H1 (cell line): Measurements from ENCODE around the gene CDKN3. TPM values are rescaled to one million over a fixed set of nuclear protein-coding genes. Genes with fewer than 3 reads are reported as not detected.

ENCODE experiments used
- CTCF ChIA-PET: fragments of 300-600 bp; sonication (Branson Sonifier 250); formaldehyde crosslinking; loops from one replicate; lab custom pipeline; 2021; ENCODE audit not compliant: partially characterized antibody; lab: Charles Lee
- POLR2A ChIA-PET: fragments of 300-600 bp; sonication (Branson Sonifier 250); formaldehyde crosslinking; loops from one replicate; lab custom pipeline; 2021; ENCODE audit warnings: inconsistent platforms; ENCODE audit not compliant: partially characterized antibody; lab: Charles Lee
- DNase-seq, 2 experiments: peaks; one replicate each; pipeline versions ENCODE4 v3.0.0 to v3.0.0-alpha.2; 2010 to 2022; ENCODE audit warnings: low spot score in 2 of 2, low read depth in 1 of 2, mixed read lengths in 1 of 2
- FAIRE-seq: peaks from 2 replicates; lab custom pipeline; 2011; peaks lifted over from hg19 to GRCh38; lab: Jason Lieb, UNC
- H2AFZ ChIP-seq: 2 replicates; pipeline ENCODE4 v1.8.1; 2012; ENCODE audit warnings: low read length, inconsistent platforms
- H2AK5ac ChIP-seq: 2 replicates; pipeline ENCODE4 v1.6.1; 2013; ENCODE audit warnings: low read depth, low read length
- H2BK120ac ChIP-seq: replicated peaks from 2 replicates; pipeline ENCODE3; 2013; ENCODE audit warnings: low read depth, low read length, inconsistent platforms
- H2BK12ac ChIP-seq: 2 replicates; pipeline ENCODE4 v1.6.1; 2013; ENCODE audit warnings: low read depth, low read length
- H2BK15ac ChIP-seq: 2 replicates; pipeline ENCODE4 v1.6.1; 2013; ENCODE audit warnings: low read length
- H2BK20ac ChIP-seq: 2 replicates; pipeline ENCODE4 v1.6.1; 2013; ENCODE audit warnings: low read length
- H2BK5ac ChIP-seq: 2 replicates; pipeline ENCODE4 v1.6.1; 2013; ENCODE audit warnings: low read depth, low read length
- H3K14ac ChIP-seq: 2 replicates; pipeline ENCODE4 v1.6.1; 2013; ENCODE audit warnings: inconsistent platforms; ENCODE audit not compliant: insufficient read length
- H3K18ac ChIP-seq: 2 replicates; pipeline ENCODE4 v1.6.1; 2013; ENCODE audit warnings: low read length; ENCODE audit errors: extremely low read depth
- H3K23ac ChIP-seq: 2 replicates; pipeline ENCODE4 v1.6.1; 2013; ENCODE audit warnings: inconsistent platforms; ENCODE audit not compliant: insufficient read length
- H3K23me2 ChIP-seq: 2 replicates; pipeline ENCODE4 v1.6.1; 2013; ENCODE audit warnings: low read depth, low read length
- H3K27ac ChIP-seq: 2 replicates; pipeline ENCODE4 v1.6.1; 2011; ENCODE audit warnings: low read depth, low read length, inconsistent platforms
- H3K27me3 ChIP-seq, 4 experiments: replicated peaks in 1 of 4; 1 replicate in 1 of 4; 2 replicates in 3 of 4; pipeline versions ENCODE4 v1.6.1 to v1.8.1; 2011 to 2013; ENCODE audit warnings: low read length in 3 of 4, mild to moderate bottlenecking in 3 of 4, inconsistent platforms in 2 of 4, mixed read lengths in 2 of 4, moderate library complexity in 1 of 4; ENCODE audit not compliant: control insufficient read depth in 3 of 4, insufficient read depth in 3 of 4; ENCODE audit errors: extremely low read depth in 1 of 4
- H3K36me3 ChIP-seq, 4 experiments: 2 replicates each; pipeline versions ENCODE4 v1.6.1 to v1.8.1; 2011 to 2013; ENCODE audit warnings: mild to moderate bottlenecking in 4 of 4, low read length in 3 of 4, moderate library complexity in 2 of 4, control low read depth in 1 of 4, inconsistent platforms in 1 of 4; ENCODE audit not compliant: insufficient read depth in 4 of 4, control insufficient read depth in 2 of 4
- H3K4ac ChIP-seq: replicated peaks from 2 replicates; pipeline ENCODE3; 2013; ENCODE audit warnings: low read length, low read depth, mixed read lengths, inconsistent platforms; ENCODE audit not compliant: insufficient read length
- H3K4me1 ChIP-seq, 4 experiments: replicated peaks in 1 of 4; 1 replicate in 1 of 4; 2 replicates in 3 of 4; pipeline versions ENCODE4 v1.6.1 to v1.8.1; 2011 to 2013; ENCODE audit warnings: low read length in 3 of 4, inconsistent platforms in 2 of 4, mixed read lengths in 1 of 4; ENCODE audit not compliant: insufficient read depth in 4 of 4, control insufficient read depth in 3 of 4
- H3K4me2 ChIP-seq, 2 experiments: 2 replicates each; pipeline versions ENCODE4 v1.6.1 to v1.8.1; 2011 to 2013; ENCODE audit warnings: low read depth in 2 of 2, low read length in 2 of 2, control low read depth in 1 of 2, inconsistent platforms in 1 of 2, mild to moderate bottlenecking in 1 of 2; ENCODE audit not compliant: insufficient read depth in 1 of 2
- H3K4me3 ChIP-seq, 4 experiments: fragments of 200-600, 300-600 bp in 1 of 4; sonication (generic), shearing (Covaris generic), sonication (Bioruptor Twin) in 1 of 4; 2 replicates each; pipeline versions ENCODE4 v1.5.1 to v1.8.1; 2011 to 2016; ENCODE audit warnings: low read length in 4 of 4, low read depth in 3 of 4, control low read depth in 2 of 4, inconsistent platforms in 2 of 4, mild to moderate bottlenecking in 2 of 4, mixed read lengths in 1 of 4, moderate library complexity in 1 of 4; ENCODE audit not compliant: insufficient read depth in 2 of 4; ENCODE audit errors: extremely low read depth in 1 of 4
- H3K56ac ChIP-seq: replicated peaks from 2 replicates; pipeline ENCODE3; 2013; ENCODE audit warnings: low read depth, mild to moderate bottlenecking, mixed read lengths, low read length, inconsistent platforms; ENCODE audit not compliant: insufficient read length
- H3K79me1 ChIP-seq: 2 replicates; pipeline ENCODE4 v1.6.1; 2013; ENCODE audit warnings: low read depth, low read length, control low read depth
- H3K79me2 ChIP-seq, 2 experiments: 2 replicates each; pipeline versions ENCODE4 v1.6.1 to v1.8.1; 2012 to 2013; ENCODE audit warnings: low read length in 2 of 2, mild to moderate bottlenecking in 2 of 2, inconsistent platforms in 1 of 2; ENCODE audit not compliant: insufficient read depth in 2 of 2, control insufficient read depth in 1 of 2
- H3K9ac ChIP-seq, 4 experiments: replicated peaks in 1 of 4; 1 replicate in 1 of 4; 2 replicates in 3 of 4; pipeline versions ENCODE4 v1.6.1 to v1.8.1; 2011 to 2013; ENCODE audit warnings: low read depth in 3 of 4, low read length in 3 of 4, control low read depth in 2 of 4, mild to moderate bottlenecking in 2 of 4, moderate library complexity in 2 of 4, inconsistent platforms in 1 of 4; ENCODE audit errors: extremely low read depth in 1 of 4
- H3K9me3 ChIP-seq, 2 experiments: 2 replicates each; pipeline versions ENCODE4 v1.6.1 to v1.8.1; 2012 to 2013; ENCODE audit warnings: mild to moderate bottlenecking in 2 of 2, moderate library complexity in 2 of 2, control low read depth in 1 of 2, inconsistent platforms in 1 of 2, low read depth in 1 of 2, low read length in 1 of 2, mixed read lengths in 1 of 2; ENCODE audit not compliant: insufficient read depth in 2 of 2
- H4K20me1 ChIP-seq, 2 experiments: replicated peaks in 1 of 2; 2 replicates each; pipeline versions ENCODE3 to v1.8.1; 2011 to 2013; ENCODE audit warnings: inconsistent platforms in 2 of 2, low read length in 2 of 2, mild to moderate bottlenecking in 1 of 2; ENCODE audit not compliant: insufficient read depth in 2 of 2, control insufficient read depth in 1 of 2
- H4K5ac ChIP-seq: 2 replicates; pipeline ENCODE4 v1.6.1; 2013; ENCODE audit warnings: low read length, low read depth, mixed read lengths, inconsistent platforms; ENCODE audit not compliant: insufficient read length
- H4K8ac ChIP-seq: 2 replicates; pipeline ENCODE4 v1.8.0; 2013; ENCODE audit warnings: mild to moderate bottlenecking, moderate library complexity, low read length, inconsistent platforms; ENCODE audit not compliant: insufficient read depth; ENCODE audit errors: extremely low read depth
- H4K91ac ChIP-seq: replicated peaks from 2 replicates; pipeline ENCODE3; 2013; ENCODE audit warnings: low read length, mixed read lengths, inconsistent platforms; ENCODE audit not compliant: insufficient read length
- EGR1 ChIP-seq: IDR thresholded peaks from 2 replicates; pipeline ENCODE4 v1.6.1; 2011; ENCODE audit warnings: low read depth, low read length, borderline replicate concordance
- FOSL1 ChIP-seq: IDR thresholded peaks from 2 replicates; pipeline ENCODE4 v1.6.1; 2011; ENCODE audit warnings: mild to moderate bottlenecking, low read depth, low read length, moderate library complexity; ENCODE audit not compliant: insufficient read depth
- GTF2F1 ChIP-seq: IDR thresholded peaks from 2 replicates; pipeline ENCODE4 v1.6.1; 2012; ENCODE audit warnings: low read depth, low read length, improper control_type of control experiment, borderline replicate concordance
- HDAC2 ChIP-seq, 2 experiments: fragments of 300-600 bp in 1 of 2; sonication (generic) in 1 of 2; IDR thresholded peaks; 2 replicates each; pipeline ENCODE4 v1.6.1; 2011 to 2012; ENCODE audit warnings: low read depth in 2 of 2, low read length in 2 of 2, mild to moderate bottlenecking in 2 of 2, moderate library complexity in 2 of 2, borderline replicate concordance in 1 of 2, inconsistent platforms in 1 of 2
- SAP30 ChIP-seq: fragments of 300-600 bp; sonication (generic); IDR thresholded peaks from 2 replicates; pipeline ENCODE4 v1.7.1; 2012; ENCODE audit warnings: low read length, moderate library complexity, mild to moderate bottlenecking, inconsistent platforms; ENCODE audit not compliant: insufficient read depth, insufficient replicate concordance
- SIN3A ChIP-seq, 2 experiments: IDR thresholded peaks in 1 of 2; conservative IDR thresholded peaks in 1 of 2; 2 replicates each; pipeline ENCODE4 v1.6.1; 2011 to 2012; ENCODE audit warnings: low read length in 2 of 2, improper control_type of control experiment in 1 of 2, low read depth in 1 of 2, mild to moderate bottlenecking in 1 of 2
- SIRT6 ChIP-seq: IDR thresholded peaks from one replicate; pipeline ENCODE4 v1.7.1; 2012; ENCODE audit warnings: low read length, inconsistent platforms
- SP4 ChIP-seq: IDR thresholded peaks from 2 replicates; pipeline ENCODE4 v1.6.1; 2012; ENCODE audit warnings: low read length, inconsistent platforms
- WGBS, 2 experiments: shearing (Covaris generic) in 1 of 2; methylation state at CpG; one replicate each; pipeline versions ENCODE4 v1.1.6 to v1.1.7; 2013 to 2015; ENCODE audit warnings: low lambda C conversion rate in 2 of 2, mixed read lengths in 2 of 2, inconsistent platforms in 1 of 2, low coverage in 1 of 2, missing lambda C conversion rate in 1 of 2; ENCODE audit not compliant: insufficient replicate concordance in 2 of 2, insufficient coverage in 1 of 2, insufficient read length in 1 of 2; ENCODE audit errors: extremely low coverage in 1 of 2, missing lambda C conversion rate in 1 of 2; 5-methylcytosine and 5-hydroxymethylcytosine counted together
- polyA plus RNA-seq, 7 experiments: library from polyadenylated mRNA; depleted of rRNA in 3 of 7; stranded (reverse) in 5 of 7; unstranded in 2 of 7; fragments of >200 nt in 5 of 7; fragments of 200-250 nt in 2 of 7; gene quantifications; 1 replicate in 5 of 7; 2 replicates in 1 of 7; 4 replicates in 1 of 7; pipeline versions ENCODE4 v1.2.1 to v1.2.3, GENCODE V29; 2011 to 2013; ENCODE audit warnings: missing spikeins in 2 of 7, mixed read lengths in 2 of 7
- total RNA-seq: library from RNA; stranded (reverse); fragmentation: NEBNext Ultra II Directional; extraction: Animal tissue kit (Norgen Biotek cat#: 25700); gene quantifications from 2 replicates; pipeline ENCODE4 v1.2.1, GENCODE V29; 2021
- TF ChIP-seq, protein P1 (sequence below): IDR thresholded peaks from 2 replicates; pipeline ENCODE4 v1.6.1; 2011; ENCODE audit warnings: low read length, improper control_type of control experiment

Gene CDKN3
- total and polyA plus RNA-seq, 2 of the 8 experiments (the other 6 are each of a cell fraction or from before 2014, with no cell fraction given) = 43.5 to 48.3 TPM

DNA sequence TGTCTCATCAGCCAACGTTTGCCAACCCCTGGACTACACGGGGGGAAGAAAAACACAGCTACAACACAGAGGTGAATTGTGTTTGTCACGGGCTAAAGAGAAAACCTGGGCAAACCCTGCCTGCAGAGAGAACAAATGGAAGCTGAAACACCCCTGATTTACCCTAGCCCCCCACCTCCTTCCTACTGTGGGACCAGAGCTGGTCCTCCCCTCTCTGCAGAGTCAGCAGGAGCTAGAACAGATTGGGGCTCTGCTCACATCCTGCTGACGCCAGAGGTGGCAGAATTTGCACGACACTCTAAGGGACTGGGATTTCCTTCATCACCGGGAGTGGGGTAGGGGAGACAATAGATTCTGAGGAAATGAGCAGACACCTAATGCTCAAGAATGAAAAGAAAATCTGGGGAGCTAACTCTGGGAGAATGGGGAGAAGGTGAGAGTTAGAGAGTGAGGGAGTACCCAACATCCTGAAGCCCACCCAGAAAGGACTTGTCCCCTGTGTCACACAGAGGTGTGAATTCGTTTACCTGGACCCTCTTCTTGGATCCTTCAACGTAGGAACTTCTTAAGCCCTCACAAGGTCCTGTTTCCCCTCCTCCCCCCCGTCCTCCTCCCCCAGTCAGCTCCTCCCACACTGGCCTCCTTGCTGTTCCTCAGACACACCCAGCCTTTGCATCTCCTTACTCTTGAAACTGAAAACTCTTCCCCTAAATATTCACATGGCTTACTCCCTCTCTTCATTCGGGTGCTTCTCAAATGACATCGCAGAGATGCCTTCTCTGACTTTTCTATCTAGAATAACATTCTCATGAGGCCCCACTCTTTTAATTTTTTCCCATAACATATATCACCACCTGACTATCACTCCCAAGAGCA, 26.2 kb upstream of the CDKN3 start:
- H2AFZ ChIP-seq = peak overlapping the region; percentile 89; the same call in 1 of the 2 replicates
- no peak overlapping the region for H4K5ac ChIP-seq
- H3K23ac ChIP-seq = no peak overlapping the region
- no peaks in the 10 kb centered on the region for H3K79me2 ChIP-seq
- no peak overlapping the region for H3K56ac ChIP-seq
- ChIA-PET POLR2A (interaction anchor here (1.3 kb wide), 1 partner anchor 50 kb away, joined by 4 read pairs; no protein-coding TSS in a partner anchor), CTCF (interaction anchor here (0.6 to 1.3 kb wide), 4 partner anchors 17 to 53 kb away, joined by 3 to 6 read pairs (median 4); no protein-coding TSS in a partner anchor)
- H2BK12ac ChIP-seq = peak overlapping the region; percentile 3; the same call in 1 of the 2 replicates
- peaks cover 0 to 15% (median 2%) of the 10 kb centered on the region in 4 experiments; a peak in 3 of 7 replicates for H3K4me1 ChIP-seq
- H3K9ac ChIP-seq = no peak overlapping the region
- no peak overlapping the region for H2AK5ac ChIP-seq
- H3K14ac ChIP-seq = no peak overlapping the region
- FAIRE-seq (no peak), DNase-seq (peak in 1 of 2 experiments; percentile 39)
- no peak overlapping the region for H4K8ac ChIP-seq
- no peak overlapping the region for H3K27ac ChIP-seq
- H3K4ac ChIP-seq = no peak overlapping the region
- no peaks in the 10 kb centered on the region for H3K9me3 ChIP-seq
- no peak overlapping the region for H4K91ac ChIP-seq
- H3K23me2 ChIP-seq = no peaks in the 10 kb centered on the region
- no peak overlapping the region for H2BK120ac ChIP-seq
- H3K79me1 ChIP-seq = no peaks in the 10 kb centered on the region
- no peaks in the 10 kb centered on the region for H3K36me3 ChIP-seq
- H2BK20ac ChIP-seq = peak overlapping the region; percentile 16; the same call in 1 of the 2 replicates
- H2BK5ac ChIP-seq = peak overlapping the region; percentile 40; the same call in 1 of the 2 replicates
- no peaks in the 10 kb centered on the region for H3K27me3 ChIP-seq
- no peak overlapping the region for H2BK15ac ChIP-seq
- no peak overlapping the region for H3K18ac ChIP-seq
- H3K4me2 ChIP-seq = no peak overlapping the region
- no peak overlapping the region for H3K4me3 ChIP-seq
- H4K20me1 ChIP-seq = no peaks in the 10 kb centered on the region
- 79% methylated on average over 10 of the region's 11 CpGs; no CpG with 5 or more reads in 1 of the 2 experiments for WGBS, 2 experiments
- TF ChIP-seq EGR1 (no peak), SIRT6 (no peak), GTF2F1 (no peak), SP4 (no peak), FOSL1 (no peak), SAP30 (no peak), HDAC2 (IDR thresholded peaks at IDR 0.05; ENCODE audit: borderline replicate concordance in 1 of 2, low read depth in 2 of 2, low read length in 2 of 2) (peak in 1 of 2 experiments; percentile 67; a peak in 1 of 4 replicates), SIN3A (conservative IDR thresholded peaks at IDR 0.05 in 1 of 2, IDR thresholded peaks at IDR 0.05 in 1 of 2; ENCODE audit: low read depth in 1 of 2, low read length in 2 of 2) (no peak)
- TF ChIP-seq, protein P1, sequence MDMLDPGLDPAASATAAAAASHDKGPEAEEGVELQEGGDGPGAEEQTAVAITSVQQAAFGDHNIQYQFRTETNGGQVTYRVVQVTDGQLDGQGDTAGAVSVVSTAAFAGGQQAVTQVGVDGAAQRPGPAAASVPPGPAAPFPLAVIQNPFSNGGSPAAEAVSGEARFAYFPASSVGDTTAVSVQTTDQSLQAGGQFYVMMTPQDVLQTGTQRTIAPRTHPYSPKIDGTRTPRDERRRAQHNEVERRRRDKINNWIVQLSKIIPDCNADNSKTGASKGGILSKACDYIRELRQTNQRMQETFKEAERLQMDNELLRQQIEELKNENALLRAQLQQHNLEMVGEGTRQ = no peak
